ENCODE results near the gene RNASE3. TPM values are rescaled to one million over a fixed set of nuclear protein-coding genes. Genes with fewer than 3 reads are reported as not detected.
"Not testable (repeated sequence)": the region's sequence is repeated elsewhere in the genome, so short reads cannot be mapped to it uniquely, and the experiment has no call there.

The RNASE3 gene
- total RNA-seq, 1 experiment from 2014 or later = not detected

- Histone ChIP-seq H3K9me3 (ENCODE audit: low read length) (no peaks in the 10 kb centered on the region), H3K27me3 (ENCODE audit: low read length) (peaks cover 57% of the 10 kb centered on the region), H4K20me1 (ENCODE audit: low read length) (no peaks in the 10 kb centered on the region), H2AFZ (ENCODE audit: low read length) (peak overlapping the region; percentile 45), H3K27ac (ENCODE audit: low read length) (no peak overlapping the region), H3K9ac (ENCODE audit: low read length) (no peak overlapping the region), H3K36me3 (ENCODE audit: low read depth, low read length) (no peaks in the 10 kb centered on the region), H3K79me2 (ENCODE audit: low read length) (no peaks in the 10 kb centered on the region), H3K9me2 (replicated peaks; ENCODE audit: low read length) (no peaks in the 10 kb centered on the region), H3K4me3 (ENCODE audit: low read length) (no peak overlapping the region), H3K4me1 (ENCODE audit: insufficient read depth, low read length) (no peaks in the 10 kb centered on the region), H3K4me2 (ENCODE audit: low read length) (no peak overlapping the region), H3F3A (ENCODE audit: low read length, unreplicated experiment) (no peaks in the 10 kb centered on the region)
- ChIA-PET CTCF (interaction anchor here (0.6 to 1.0 kb wide), 2 partner anchors 16 to 37 kb away, joined by 3 read pairs; no protein-coding TSS in a partner anchor), POLR2A (ENCODE audit: unreplicated experiment) (no interaction called here)
- intact Hi-C loops (cut with micrococcal nuclease) = loop anchor here (1.0 to 10.0 kb wide), 4 partner anchors 36 to 176 kb away; no protein-coding TSS in a partner anchor
- ATAC-seq = peak; percentile 75
- peak; percentile 70 for DNase-seq
- TF ChIP-seq EZH2 (IDR thresholded peaks at IDR 0.05; ENCODE audit: low read length, unreplicated experiment) (no peak), EZH2phosphoT487 (IDR thresholded peaks at IDR 0.05; ENCODE audit: borderline replicate concordance, low read length) (no peak)
- TF ChIP-seq, protein P1, sequence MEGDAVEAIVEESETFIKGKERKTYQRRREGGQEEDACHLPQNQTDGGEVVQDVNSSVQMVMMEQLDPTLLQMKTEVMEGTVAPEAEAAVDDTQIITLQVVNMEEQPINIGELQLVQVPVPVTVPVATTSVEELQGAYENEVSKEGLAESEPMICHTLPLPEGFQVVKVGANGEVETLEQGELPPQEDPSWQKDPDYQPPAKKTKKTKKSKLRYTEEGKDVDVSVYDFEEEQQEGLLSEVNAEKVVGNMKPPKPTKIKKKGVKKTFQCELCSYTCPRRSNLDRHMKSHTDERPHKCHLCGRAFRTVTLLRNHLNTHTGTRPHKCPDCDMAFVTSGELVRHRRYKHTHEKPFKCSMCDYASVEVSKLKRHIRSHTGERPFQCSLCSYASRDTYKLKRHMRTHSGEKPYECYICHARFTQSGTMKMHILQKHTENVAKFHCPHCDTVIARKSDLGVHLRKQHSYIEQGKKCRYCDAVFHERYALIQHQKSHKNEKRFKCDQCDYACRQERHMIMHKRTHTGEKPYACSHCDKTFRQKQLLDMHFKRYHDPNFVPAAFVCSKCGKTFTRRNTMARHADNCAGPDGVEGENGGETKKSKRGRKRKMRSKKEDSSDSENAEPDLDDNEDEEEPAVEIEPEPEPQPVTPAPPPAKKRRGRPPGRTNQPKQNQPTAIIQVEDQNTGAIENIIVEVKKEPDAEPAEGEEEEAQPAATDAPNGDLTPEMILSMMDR (conservative IDR thresholded peaks at IDR 0.05; ENCODE audit: low read depth, low read length) = peak; percentile 91
- no TSS peak for BruUV-seq (replicated peaks)
These were observed 17.6 kb upstream of the RNASE3 start for GRCh38 chr14:20873370-20874177.

- Histone ChIP-seq H2AFZ (ENCODE audit: low read length) (no peak overlapping the region), H3K9ac (ENCODE audit: low read length) (no peak overlapping the region), H3K79me2 (ENCODE audit: low read length) (no peaks in the 10 kb centered on the region), H4K20me1 (ENCODE audit: low read length) (no peaks in the 10 kb centered on the region), H3K36me3 (ENCODE audit: low read depth, low read length) (no peaks in the 10 kb centered on the region), H3K9me2 (replicated peaks; ENCODE audit: low read length) (no peaks in the 10 kb centered on the region), H3K4me3 (ENCODE audit: low read length) (no peak overlapping the region), H3F3A (ENCODE audit: low read length, unreplicated experiment) (no peaks in the 10 kb centered on the region), H3K9me3 (ENCODE audit: low read length) (no peaks in the 10 kb centered on the region), H3K4me2 (ENCODE audit: low read length) (no peak overlapping the region), H3K4me1 (ENCODE audit: insufficient read depth, low read length) (no peaks in the 10 kb centered on the region), H3K27me3 (ENCODE audit: low read length) (peaks cover 41% of the 10 kb centered on the region), H3K27ac (ENCODE audit: low read length) (no peak overlapping the region)
- ATAC-seq = no peak
- intact Hi-C loops (cut with micrococcal nuclease) = loop anchor here (10.0 kb wide), 1 partner anchor 62 kb away; no protein-coding TSS in a partner anchor
- no TSS peak for BruUV-seq (replicated peaks)
- ChIA-PET POLR2A (ENCODE audit: unreplicated experiment) (no interaction called here), CTCF (interaction anchor here (0.6 kb wide), 1 partner anchor 98 kb away, joined by 3 read pairs; no protein-coding TSS in a partner anchor)
- TF ChIP-seq EZH2 (IDR thresholded peaks at IDR 0.05; ENCODE audit: low read length, unreplicated experiment) (no peak), EZH2phosphoT487 (IDR thresholded peaks at IDR 0.05; ENCODE audit: borderline replicate concordance, low read length) (no peak)
- TF ChIP-seq, protein P1 (conservative IDR thresholded peaks at IDR 0.05; ENCODE audit: low read depth, low read length) = no peak
- no peak for DNase-seq
These were observed 14.2 kb upstream of the RNASE3 start for GRCh38 chr14:20877016-20877415.

GRCh38 chr14:20878695-20879094, 12.5 kb upstream of the RNASE3 start:
- H3K4me3 ChIP-seq (ENCODE audit: low read length) = no peak overlapping the region
- BruUV-seq (replicated peaks) = no TSS peak
- H3K36me3 ChIP-seq (ENCODE audit: low read depth, low read length) = no peaks in the 10 kb centered on the region
- peaks cover 35% of the 10 kb centered on the region for H3K27me3 ChIP-seq (ENCODE audit: low read length)
- CTCF ChIA-PET = no interaction called here
- no peaks in the 10 kb centered on the region for H3F3A ChIP-seq (ENCODE audit: low read length, unreplicated experiment)
- no peaks in the 10 kb centered on the region for H3K9me3 ChIP-seq (ENCODE audit: low read length)
- no peak for ATAC-seq
- no peak overlapping the region for H2AFZ ChIP-seq (ENCODE audit: low read length)
- H3K79me2 ChIP-seq (ENCODE audit: low read length) = no peaks in the 10 kb centered on the region
- POLR2A ChIA-PET (ENCODE audit: unreplicated experiment) = no interaction called here
- TF ChIP-seq EZH2 (IDR thresholded peaks at IDR 0.05; ENCODE audit: low read length, unreplicated experiment) (no peak), EZH2phosphoT487 (IDR thresholded peaks at IDR 0.05; ENCODE audit: borderline replicate concordance, low read length) (no peak)
- H3K27ac ChIP-seq (ENCODE audit: low read length) = no peak overlapping the region
- intact Hi-C loops (cut with micrococcal nuclease) = loop anchor here (10.0 kb wide), 1 partner anchor 64 kb away; no protein-coding TSS in a partner anchor
- H3K9ac ChIP-seq (ENCODE audit: low read length) = no peak overlapping the region
- H4K20me1 ChIP-seq (ENCODE audit: low read length) = no peaks in the 10 kb centered on the region
- H3K4me2 ChIP-seq (ENCODE audit: low read length) = no peak overlapping the region
- DNase-seq = no peak
- no peaks in the 10 kb centered on the region for H3K9me2 ChIP-seq (replicated peaks; ENCODE audit: low read length)
- H3K4me1 ChIP-seq (ENCODE audit: insufficient read depth, low read length) = no peaks in the 10 kb centered on the region

DNA sequence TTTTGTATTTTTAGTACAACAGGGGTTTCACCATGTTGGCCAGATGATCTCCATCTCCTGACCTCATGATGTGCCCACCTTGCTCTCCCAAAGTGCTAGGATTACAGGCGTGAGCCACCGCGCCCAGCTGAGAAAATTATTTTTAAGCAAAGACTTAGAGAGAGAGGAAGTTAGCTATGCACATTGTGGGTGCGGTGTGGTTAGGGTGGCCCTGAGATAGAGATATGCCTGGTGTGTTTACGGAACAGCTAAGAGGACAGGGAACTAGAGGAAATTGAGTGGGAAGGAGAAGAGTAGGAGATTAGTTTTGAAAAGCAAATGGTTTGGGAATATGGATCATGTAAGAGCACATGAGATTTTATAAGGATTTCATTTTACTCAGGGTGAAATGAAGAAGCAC, 10.0 kb upstream of the RNASE3 start:
- H3K9ac ChIP-seq (ENCODE audit: low read length); H3K36me3 ChIP-seq (ENCODE audit: low read depth, low read length); H4K20me1 ChIP-seq (ENCODE audit: low read length); H3K9me2 ChIP-seq (replicated peaks; ENCODE audit: low read length); ATAC-seq; intact Hi-C loops (cut with micrococcal nuclease); H3K4me1 ChIP-seq (ENCODE audit: insufficient read depth, low read length); H3K27ac ChIP-seq (ENCODE audit: low read length); H3K4me3 ChIP-seq (ENCODE audit: low read length); H2AFZ ChIP-seq (ENCODE audit: low read length); H3K4me2 ChIP-seq (ENCODE audit: low read length); POLR2A ChIA-PET (ENCODE audit: unreplicated experiment); H3K79me2 ChIP-seq (ENCODE audit: low read length); CTCF ChIA-PET; BruUV-seq (replicated peaks); H3K9me3 ChIP-seq (ENCODE audit: low read length); DNase-seq; H3F3A ChIP-seq (ENCODE audit: low read length, unreplicated experiment): not testable (repeated sequence)
- peaks cover 45% of the 10 kb centered on the region for H3K27me3 ChIP-seq (ENCODE audit: low read length)

DNA sequence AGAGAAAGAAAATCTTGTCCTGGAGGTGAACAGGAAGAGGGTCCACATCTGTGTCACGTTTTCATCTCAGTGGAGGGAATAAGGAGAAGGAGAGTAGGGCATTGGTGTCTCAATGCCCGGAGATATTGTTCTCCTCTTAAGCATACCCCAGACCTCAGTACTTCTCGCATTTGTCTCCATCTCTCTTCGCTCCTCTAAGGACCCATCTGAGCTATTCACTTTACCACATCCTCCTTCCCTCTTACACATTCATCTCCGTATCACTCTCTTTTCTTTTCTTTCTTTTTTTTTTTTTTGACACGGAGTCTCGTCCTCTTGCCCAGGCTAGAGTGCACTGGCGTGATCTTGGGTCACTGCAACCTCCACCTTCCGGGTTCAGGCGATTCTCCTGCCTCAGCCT, 8.4 kb upstream of the RNASE3 start:
- ATAC-seq; POLR2A ChIA-PET (ENCODE audit: unreplicated experiment): not testable (repeated sequence)

More for the DNA sequence above, 8.4 kb upstream of the RNASE3 start:
- DNase-seq; H3K9me2 ChIP-seq (replicated peaks; ENCODE audit: low read length); H3K27ac ChIP-seq (ENCODE audit: low read length); H4K20me1 ChIP-seq (ENCODE audit: low read length); H3K79me2 ChIP-seq (ENCODE audit: low read length); H3K9me3 ChIP-seq (ENCODE audit: low read length); H3K9ac ChIP-seq (ENCODE audit: low read length); H3F3A ChIP-seq (ENCODE audit: low read length, unreplicated experiment); H2AFZ ChIP-seq (ENCODE audit: low read length); H3K36me3 ChIP-seq (ENCODE audit: low read depth, low read length); H3K4me3 ChIP-seq (ENCODE audit: low read length); H3K4me2 ChIP-seq (ENCODE audit: low read length); intact Hi-C loops (cut with micrococcal nuclease); BruUV-seq (replicated peaks); H3K4me1 ChIP-seq (ENCODE audit: insufficient read depth, low read length); CTCF ChIA-PET: not testable (repeated sequence)
- H3K27me3 ChIP-seq (ENCODE audit: low read length) = peaks cover 38% of the 10 kb centered on the region

Data from PC-3 (cell line).